Natural killer cell (primary cell): ENCODE results near the gene ZG16. TPM values are rescaled to one million over a fixed set of nuclear protein-coding genes. Genes with fewer than 3 reads are reported as not detected.
A peak's percentile ranks its signal among the peaks of the same experiment; 100 is the strongest.

Experiments
- ATAC-seq, 3 donors: fragments of 150-1000 bp in 2 of 3; fragments of 200-7000 bp in 1 of 3; cut with Tn5 transposase; 1 replicate in 1 of 3; 2 replicates in 2 of 3; pipeline ENCODE4 v1.10.0; 2021; ENCODE audit warnings: mild to moderate bottlenecking in 2 of 3, moderate library complexity in 2 of 3
- DNase-seq, 2 donors: peaks; one replicate each; pipeline versions ENCODE4 v3.0.0 to v3.0.0-alpha.2; 2013 to 2021; ENCODE audit warnings: mixed read lengths in 1 of 2
- H3K27ac ChIP-seq: one replicate; pipeline ENCODE4 v1.5.1; 2013; ENCODE audit warnings: mild to moderate bottlenecking, low read length
- H3K27me3 ChIP-seq: one replicate; pipeline ENCODE4 v1.6.1; 2013; ENCODE audit warnings: low read length; ENCODE audit not compliant: control insufficient read depth, insufficient read depth
- H3K36me3 ChIP-seq: one replicate; pipeline ENCODE4 v1.6.1; 2013; ENCODE audit warnings: low read length; ENCODE audit not compliant: control insufficient read depth, insufficient read depth
- H3K4me1 ChIP-seq: one replicate; pipeline ENCODE4 v1.6.1; 2013; ENCODE audit warnings: low read length; ENCODE audit not compliant: control insufficient read depth, insufficient read depth
- H3K4me3 ChIP-seq: one replicate; pipeline ENCODE4 v1.5.1; 2013; ENCODE audit warnings: low read length
- H3K9me3 ChIP-seq: one replicate; pipeline ENCODE4 v1.6.1; 2013; ENCODE audit warnings: low read length; ENCODE audit not compliant: control insufficient read depth, insufficient read depth
- H3K27ac Mint-ChIP-seq, 2 donors: one replicate each; pipeline ENCODE4 v1.8.0; 2022; ENCODE audit warnings: mild to moderate bottlenecking in 2 of 2, mixed read lengths in 2 of 2, moderate library complexity in 1 of 2
- H3K27me3 Mint-ChIP-seq, 2 donors: one replicate each; pipeline ENCODE4 v1.8.0; 2022; ENCODE audit warnings: low read depth in 2 of 2, mixed read lengths in 2 of 2
- H3K36me3 Mint-ChIP-seq: one replicate; pipeline ENCODE4 v1.8.0; 2022; ENCODE audit warnings: mixed read lengths
- H3K4me1 Mint-ChIP-seq, 2 donors: one replicate each; pipeline ENCODE4 v1.8.0; 2022; ENCODE audit warnings: mixed read lengths in 2 of 2
- H3K4me3 Mint-ChIP-seq: one replicate; pipeline ENCODE4 v1.8.0; 2022; ENCODE audit warnings: mild to moderate bottlenecking, moderate library complexity, mixed read lengths
- H3K9me3 Mint-ChIP-seq, 2 donors: one replicate each; pipeline ENCODE4 v1.8.0; 2022; ENCODE audit warnings: mixed read lengths in 2 of 2
- CTCF ChIP-seq: fragments of 200-600 bp; IDR thresholded peaks from one replicate; pipeline ENCODE4 v1.8.0; 2022; ENCODE audit warnings: antibody characterized with exemption
- WGBS: methylation state at CpG from one replicate; pipeline ENCODE4 v1.1.7; 2013; ENCODE audit warnings: missing lambda C conversion rate; ENCODE audit not compliant: insufficient coverage; 5-methylcytosine and 5-hydroxymethylcytosine counted together
- intact Hi-C: fragments of 100-400 bp; cut with micrococcal nuclease; formaldehyde crosslinking; loops from one replicate; pipeline ENCODE4 v1.14.2; 2022
- total RNA-seq, 4 donors: library from RNA; stranded (reverse); fragments of 120-200 nt in 1 of 4; gene quantifications; one replicate each; pipeline versions ENCODE4 v1.2.3 to v1.2.4, GENCODE V29; 2013 to 2022

Gene ZG16
- total RNA-seq, 3 donors from 2014 or later (not counting 1 experiment from before 2014, with no cell fraction given) = not detected

DNA sequence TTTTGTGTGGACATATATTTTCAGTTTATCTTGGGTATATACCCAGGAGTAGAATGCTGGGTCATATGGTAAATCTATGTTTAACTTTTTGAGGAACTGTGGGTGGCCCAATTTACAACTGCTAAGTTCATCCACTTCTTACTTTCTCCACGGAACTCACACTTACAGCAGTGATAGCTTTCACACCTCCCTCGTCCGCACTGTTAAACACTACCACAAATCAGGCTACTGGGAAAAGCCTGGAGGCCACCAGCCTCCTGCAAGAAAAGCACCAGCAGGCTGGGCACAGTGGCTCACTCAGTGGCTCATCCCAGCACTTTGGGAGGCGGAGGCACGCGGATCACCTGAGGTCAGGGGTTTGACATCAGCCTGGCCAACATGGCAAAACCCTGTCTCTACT lies 14.7 kb upstream of the ZG16 start:
- no peak overlapping the region for H3K4me3 ChIP-seq
- no peak overlapping the region for H3K27ac ChIP-seq
- WGBS = 82% methylated on average over 6 of the region's 6 CpGs
- intact Hi-C loops = no loop called here
- H3K4me3 Mint-ChIP-seq = no peak overlapping the region
- H3K27me3 Mint-ChIP-seq = peaks cover 0 to 2% of the 10 kb centered on the region in 2 donors
- no peaks in the 10 kb centered on the region for H3K9me3 ChIP-seq
- H3K4me1 ChIP-seq = peaks cover 14% of the 10 kb centered on the region
- peaks cover 9 to 10% of the 10 kb centered on the region in 2 donors for H3K4me1 Mint-ChIP-seq
- H3K27me3 ChIP-seq = no peaks in the 10 kb centered on the region
- H3K9me3 Mint-ChIP-seq = no peaks in the 10 kb centered on the region
- no peaks in the 10 kb centered on the region for H3K36me3 Mint-ChIP-seq
- peak; percentile 53 to 83 (median 69) for ATAC-seq
- no peak for TF ChIP-seq CTCF
- no peak overlapping the region for H3K27ac Mint-ChIP-seq
- DNase-seq = no peak
- no peaks in the 10 kb centered on the region for H3K36me3 ChIP-seq

GRCh38 chr16:29765167-29766032 lies 12.7 kb upstream of the ZG16 start:
- Histone ChIP-seq H3K9me3 (no peaks in the 10 kb centered on the region), H3K4me3 (no peak overlapping the region), H3K27ac (no peak overlapping the region), H3K36me3 (no peaks in the 10 kb centered on the region), H3K4me1 (peaks cover 14% of the 10 kb centered on the region), H3K27me3 (no peaks in the 10 kb centered on the region)
- no peaks in the 10 kb centered on the region for H3K9me3 Mint-ChIP-seq
- WGBS = 86% methylated on average over 13 of the region's 15 CpGs
- peaks cover 0 to 2% of the 10 kb centered on the region in 2 donors for H3K27me3 Mint-ChIP-seq
- TF ChIP-seq CTCF = no peak
- ATAC-seq (no peak), DNase-seq (no peak)
- no peak overlapping the region for H3K27ac Mint-ChIP-seq
- intact Hi-C loops = no loop called here
- H3K4me3 Mint-ChIP-seq = no peak overlapping the region
- H3K36me3 Mint-ChIP-seq = no peaks in the 10 kb centered on the region
- peaks cover 9 to 10% of the 10 kb centered on the region in 2 donors for H3K4me1 Mint-ChIP-seq

- no peak overlapping the region for H3K4me3 ChIP-seq
- peaks cover 14% of the 10 kb centered on the region for H3K4me1 ChIP-seq
- intact Hi-C loops = no loop called here
- H3K9me3 Mint-ChIP-seq = no peaks in the 10 kb centered on the region
- H3K27ac Mint-ChIP-seq = no peak overlapping the region
- no peak overlapping the region for H3K4me3 Mint-ChIP-seq
- no peaks in the 10 kb centered on the region for H3K9me3 ChIP-seq
- H3K4me1 Mint-ChIP-seq = peaks cover 9 to 10% of the 10 kb centered on the region in 2 donors
- H3K27me3 ChIP-seq = no peaks in the 10 kb centered on the region
- H3K27ac ChIP-seq = no peak overlapping the region
- DNase-seq (no peak), ATAC-seq (no peak)
- no peaks in the 10 kb centered on the region for H3K36me3 Mint-ChIP-seq
- 81% methylated on average over 3 of the region's 3 CpGs for WGBS
- H3K27me3 Mint-ChIP-seq = peaks cover 0 to 2% of the 10 kb centered on the region in 2 donors
- TF ChIP-seq CTCF = no peak
- H3K36me3 ChIP-seq = no peaks in the 10 kb centered on the region
Observed at GRCh38 chr16:29766571-29766970, 11.5 kb upstream of the ZG16 start.
